H1 (cell line): ENCODE measurements around the gene BPIFB2. TPM values are rescaled to one million over a fixed set of nuclear protein-coding genes. Genes with fewer than 3 reads are reported as not detected.

Experiments
- CTCF ChIA-PET: fragments of 300-600 bp; sonication (Branson Sonifier 250); formaldehyde crosslinking; loops from one replicate; lab custom pipeline; 2021; ENCODE audit not compliant: partially characterized antibody; lab: Charles Lee
- POLR2A ChIA-PET: fragments of 300-600 bp; sonication (Branson Sonifier 250); formaldehyde crosslinking; loops from one replicate; lab custom pipeline; 2021; ENCODE audit warnings: inconsistent platforms; ENCODE audit not compliant: partially characterized antibody; lab: Charles Lee
- DNase-seq, 2 experiments: peaks; one replicate each; pipeline versions ENCODE4 v3.0.0 to v3.0.0-alpha.2; 2010 to 2022; ENCODE audit warnings: low spot score in 2 of 2, low read depth in 1 of 2, mixed read lengths in 1 of 2
- FAIRE-seq: peaks from 2 replicates; lab custom pipeline; 2011; peaks lifted over from hg19 to GRCh38; lab: Jason Lieb, UNC
- H2AFZ ChIP-seq: 2 replicates; pipeline ENCODE4 v1.8.1; 2012; ENCODE audit warnings: low read length, inconsistent platforms
- H2AK5ac ChIP-seq: 2 replicates; pipeline ENCODE4 v1.6.1; 2013; ENCODE audit warnings: low read depth, low read length
- H2BK120ac ChIP-seq: replicated peaks from 2 replicates; pipeline ENCODE3; 2013; ENCODE audit warnings: low read depth, low read length, inconsistent platforms
- H2BK12ac ChIP-seq: 2 replicates; pipeline ENCODE4 v1.6.1; 2013; ENCODE audit warnings: low read depth, low read length
- H2BK15ac ChIP-seq: 2 replicates; pipeline ENCODE4 v1.6.1; 2013; ENCODE audit warnings: low read length
- H2BK20ac ChIP-seq: 2 replicates; pipeline ENCODE4 v1.6.1; 2013; ENCODE audit warnings: low read length
- H2BK5ac ChIP-seq: 2 replicates; pipeline ENCODE4 v1.6.1; 2013; ENCODE audit warnings: low read depth, low read length
- H3K14ac ChIP-seq: 2 replicates; pipeline ENCODE4 v1.6.1; 2013; ENCODE audit warnings: inconsistent platforms; ENCODE audit not compliant: insufficient read length
- H3K18ac ChIP-seq: 2 replicates; pipeline ENCODE4 v1.6.1; 2013; ENCODE audit warnings: low read length; ENCODE audit errors: extremely low read depth
- H3K23ac ChIP-seq: 2 replicates; pipeline ENCODE4 v1.6.1; 2013; ENCODE audit warnings: inconsistent platforms; ENCODE audit not compliant: insufficient read length
- H3K23me2 ChIP-seq: 2 replicates; pipeline ENCODE4 v1.6.1; 2013; ENCODE audit warnings: low read depth, low read length
- H3K27ac ChIP-seq: 2 replicates; pipeline ENCODE4 v1.6.1; 2011; ENCODE audit warnings: low read depth, low read length, inconsistent platforms
- H3K27me3 ChIP-seq, 4 experiments: replicated peaks in 1 of 4; 1 replicate in 1 of 4; 2 replicates in 3 of 4; pipeline versions ENCODE4 v1.6.1 to v1.8.1; 2011 to 2013; ENCODE audit warnings: low read length in 3 of 4, mild to moderate bottlenecking in 3 of 4, inconsistent platforms in 2 of 4, mixed read lengths in 2 of 4, moderate library complexity in 1 of 4; ENCODE audit not compliant: control insufficient read depth in 3 of 4, insufficient read depth in 3 of 4; ENCODE audit errors: extremely low read depth in 1 of 4
- H3K36me3 ChIP-seq, 4 experiments: 2 replicates each; pipeline versions ENCODE4 v1.6.1 to v1.8.1; 2011 to 2013; ENCODE audit warnings: mild to moderate bottlenecking in 4 of 4, low read length in 3 of 4, moderate library complexity in 2 of 4, control low read depth in 1 of 4, inconsistent platforms in 1 of 4; ENCODE audit not compliant: insufficient read depth in 4 of 4, control insufficient read depth in 2 of 4
- H3K4ac ChIP-seq: replicated peaks from 2 replicates; pipeline ENCODE3; 2013; ENCODE audit warnings: low read length, low read depth, mixed read lengths, inconsistent platforms; ENCODE audit not compliant: insufficient read length
- H3K4me1 ChIP-seq, 4 experiments: replicated peaks in 1 of 4; 1 replicate in 1 of 4; 2 replicates in 3 of 4; pipeline versions ENCODE4 v1.6.1 to v1.8.1; 2011 to 2013; ENCODE audit warnings: low read length in 3 of 4, inconsistent platforms in 2 of 4, mixed read lengths in 1 of 4; ENCODE audit not compliant: insufficient read depth in 4 of 4, control insufficient read depth in 3 of 4
- H3K4me2 ChIP-seq, 2 experiments: 2 replicates each; pipeline versions ENCODE4 v1.6.1 to v1.8.1; 2011 to 2013; ENCODE audit warnings: low read depth in 2 of 2, low read length in 2 of 2, control low read depth in 1 of 2, inconsistent platforms in 1 of 2, mild to moderate bottlenecking in 1 of 2; ENCODE audit not compliant: insufficient read depth in 1 of 2
- H3K4me3 ChIP-seq, 4 experiments: fragments of 200-600, 300-600 bp in 1 of 4; sonication (generic), shearing (Covaris generic), sonication (Bioruptor Twin) in 1 of 4; 2 replicates each; pipeline versions ENCODE4 v1.5.1 to v1.8.1; 2011 to 2016; ENCODE audit warnings: low read length in 4 of 4, low read depth in 3 of 4, control low read depth in 2 of 4, inconsistent platforms in 2 of 4, mild to moderate bottlenecking in 2 of 4, mixed read lengths in 1 of 4, moderate library complexity in 1 of 4; ENCODE audit not compliant: insufficient read depth in 2 of 4; ENCODE audit errors: extremely low read depth in 1 of 4
- H3K56ac ChIP-seq: replicated peaks from 2 replicates; pipeline ENCODE3; 2013; ENCODE audit warnings: low read depth, mild to moderate bottlenecking, mixed read lengths, low read length, inconsistent platforms; ENCODE audit not compliant: insufficient read length
- H3K79me1 ChIP-seq: 2 replicates; pipeline ENCODE4 v1.6.1; 2013; ENCODE audit warnings: low read depth, low read length, control low read depth
- H3K79me2 ChIP-seq, 2 experiments: 2 replicates each; pipeline versions ENCODE4 v1.6.1 to v1.8.1; 2012 to 2013; ENCODE audit warnings: low read length in 2 of 2, mild to moderate bottlenecking in 2 of 2, inconsistent platforms in 1 of 2; ENCODE audit not compliant: insufficient read depth in 2 of 2, control insufficient read depth in 1 of 2
- H3K9ac ChIP-seq, 4 experiments: replicated peaks in 1 of 4; 1 replicate in 1 of 4; 2 replicates in 3 of 4; pipeline versions ENCODE4 v1.6.1 to v1.8.1; 2011 to 2013; ENCODE audit warnings: low read depth in 3 of 4, low read length in 3 of 4, control low read depth in 2 of 4, mild to moderate bottlenecking in 2 of 4, moderate library complexity in 2 of 4, inconsistent platforms in 1 of 4; ENCODE audit errors: extremely low read depth in 1 of 4
- H3K9me3 ChIP-seq, 2 experiments: 2 replicates each; pipeline versions ENCODE4 v1.6.1 to v1.8.1; 2012 to 2013; ENCODE audit warnings: mild to moderate bottlenecking in 2 of 2, moderate library complexity in 2 of 2, control low read depth in 1 of 2, inconsistent platforms in 1 of 2, low read depth in 1 of 2, low read length in 1 of 2, mixed read lengths in 1 of 2; ENCODE audit not compliant: insufficient read depth in 2 of 2
- H4K20me1 ChIP-seq, 2 experiments: replicated peaks in 1 of 2; 2 replicates each; pipeline versions ENCODE3 to v1.8.1; 2011 to 2013; ENCODE audit warnings: inconsistent platforms in 2 of 2, low read length in 2 of 2, mild to moderate bottlenecking in 1 of 2; ENCODE audit not compliant: insufficient read depth in 2 of 2, control insufficient read depth in 1 of 2
- H4K5ac ChIP-seq: 2 replicates; pipeline ENCODE4 v1.6.1; 2013; ENCODE audit warnings: low read length, low read depth, mixed read lengths, inconsistent platforms; ENCODE audit not compliant: insufficient read length
- H4K8ac ChIP-seq: 2 replicates; pipeline ENCODE4 v1.8.0; 2013; ENCODE audit warnings: mild to moderate bottlenecking, moderate library complexity, low read length, inconsistent platforms; ENCODE audit not compliant: insufficient read depth; ENCODE audit errors: extremely low read depth
- H4K91ac ChIP-seq: replicated peaks from 2 replicates; pipeline ENCODE3; 2013; ENCODE audit warnings: low read length, mixed read lengths, inconsistent platforms; ENCODE audit not compliant: insufficient read length
- POU5F1 ChIP-seq: IDR thresholded peaks from 2 replicates; pipeline ENCODE4 v1.6.1; 2011; ENCODE audit warnings: low read depth, mild to moderate bottlenecking, low read length, moderate library complexity
- SP1 ChIP-seq: IDR thresholded peaks from 2 replicates; pipeline ENCODE4 v1.6.1; 2011; ENCODE audit warnings: low read depth, low read length
- TBP ChIP-seq: IDR thresholded peaks from 2 replicates; pipeline ENCODE4 v1.6.1; 2011; ENCODE audit warnings: low read depth, low read length, improper control_type of control experiment
- TCF12 ChIP-seq: IDR thresholded peaks from 2 replicates; pipeline ENCODE4 v1.6.1; 2011; ENCODE audit warnings: low read depth, mild to moderate bottlenecking, low read length
- WGBS, 2 experiments: shearing (Covaris generic) in 1 of 2; methylation state at CpG; one replicate each; pipeline versions ENCODE4 v1.1.6 to v1.1.7; 2013 to 2015; ENCODE audit warnings: low lambda C conversion rate in 2 of 2, mixed read lengths in 2 of 2, inconsistent platforms in 1 of 2, low coverage in 1 of 2, missing lambda C conversion rate in 1 of 2; ENCODE audit not compliant: insufficient replicate concordance in 2 of 2, insufficient coverage in 1 of 2, insufficient read length in 1 of 2; ENCODE audit errors: extremely low coverage in 1 of 2, missing lambda C conversion rate in 1 of 2; 5-methylcytosine and 5-hydroxymethylcytosine counted together
- polyA plus RNA-seq, 7 experiments: library from polyadenylated mRNA; depleted of rRNA in 3 of 7; stranded (reverse) in 5 of 7; unstranded in 2 of 7; fragments of >200 nt in 5 of 7; fragments of 200-250 nt in 2 of 7; gene quantifications; 1 replicate in 5 of 7; 2 replicates in 1 of 7; 4 replicates in 1 of 7; pipeline versions ENCODE4 v1.2.1 to v1.2.3, GENCODE V29; 2011 to 2013; ENCODE audit warnings: missing spikeins in 2 of 7, mixed read lengths in 2 of 7
- total RNA-seq: library from RNA; stranded (reverse); fragmentation: NEBNext Ultra II Directional; extraction: Animal tissue kit (Norgen Biotek cat#: 25700); gene quantifications from 2 replicates; pipeline ENCODE4 v1.2.1, GENCODE V29; 2021
- TF ChIP-seq, protein P1 (sequence below): IDR thresholded peaks from 2 replicates; pipeline ENCODE4 v1.6.1; 2011; ENCODE audit warnings: low read depth, mild to moderate bottlenecking, low read length; ENCODE audit not compliant: insufficient read depth

Gene BPIFB2
- total and polyA plus RNA-seq, 2 of the 8 experiments (the other 6 are each of a cell fraction or from before 2014, with no cell fraction given) = not detected

DNA sequence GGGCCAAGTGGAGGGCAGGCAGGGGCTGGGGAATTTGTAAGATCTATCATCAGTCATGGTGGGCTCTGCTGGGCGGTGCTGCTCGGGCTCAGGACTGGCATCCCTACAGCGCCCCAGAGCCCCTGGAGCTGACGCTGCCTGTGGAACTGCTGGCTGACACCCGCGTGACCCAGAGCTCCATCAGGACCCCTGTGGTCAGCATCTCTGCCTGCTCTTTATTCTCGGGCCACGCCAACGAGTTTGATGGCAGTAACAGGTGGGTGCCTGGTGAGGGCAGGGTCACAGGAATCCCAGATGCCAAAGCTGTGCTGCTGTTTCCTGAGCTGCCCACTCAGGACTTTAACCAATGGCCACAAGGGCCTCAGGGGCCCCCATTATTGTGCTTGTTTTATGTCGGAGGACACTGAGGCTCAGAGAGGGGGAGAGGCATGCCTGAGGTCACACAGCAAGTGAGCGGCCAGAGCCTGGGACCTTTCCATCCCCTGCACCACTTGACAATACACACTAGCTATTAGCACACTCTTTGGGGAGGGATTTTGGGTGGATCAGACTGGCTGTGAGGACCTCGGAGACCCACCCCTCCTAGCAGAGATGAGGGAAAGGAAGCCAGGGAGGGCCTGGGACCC, 6.3 kb downstream of the BPIFB2 start:
- no peak overlapping the region for H4K8ac ChIP-seq
- DNase-seq (no peak), FAIRE-seq (no peak)
- H3K18ac ChIP-seq = no peak overlapping the region
- ChIA-PET CTCF (interaction anchor here (0.6 to 11.8 kb wide), 10 partner anchors 8 to 268 kb away, joined by 3 to 86 read pairs (median 4); partner anchors contain the start of genes BPIFB2 and SUN5), POLR2A (no interaction called here)
- no peak overlapping the region for H2AK5ac ChIP-seq
- no peaks in the 10 kb centered on the region for H3K9me3 ChIP-seq
- H3K4ac ChIP-seq = no peak overlapping the region
- no peak overlapping the region for H3K56ac ChIP-seq
- H4K20me1 ChIP-seq = peaks cover 0 to 2% of the 10 kb centered on the region in 2 experiments
- H2BK15ac ChIP-seq = 0 out of 2 replicates have a peak overlapping the region, but pooled peaks have one; percentile 21
- no peaks in the 10 kb centered on the region for H3K79me1 ChIP-seq
- H2AFZ ChIP-seq = no peak overlapping the region
- TF ChIP-seq, protein P1, sequence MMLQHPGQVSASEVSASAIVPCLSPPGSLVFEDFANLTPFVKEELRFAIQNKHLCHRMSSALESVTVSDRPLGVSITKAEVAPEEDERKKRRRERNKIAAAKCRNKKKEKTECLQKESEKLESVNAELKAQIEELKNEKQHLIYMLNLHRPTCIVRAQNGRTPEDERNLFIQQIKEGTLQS = no peak
- TF ChIP-seq SP1 (no peak), POU5F1 (no peak), TBP (no peak), TCF12 (no peak)
- no peak overlapping the region for H4K5ac ChIP-seq
- no peak overlapping the region for H2BK120ac ChIP-seq
- WGBS, 2 experiments = 90% methylated on average over 12 of the region's 12 CpGs; no CpG with 5 or more reads in 1 of the 2 experiments
- no peak overlapping the region for H3K23ac ChIP-seq
- no peaks in the 10 kb centered on the region for H3K79me2 ChIP-seq
- H3K14ac ChIP-seq = no peak overlapping the region
- H3K4me1 ChIP-seq = peaks cover 0 to 11% (median 0%) of the 10 kb centered on the region in 4 experiments; a peak in 2 of 7 replicates
- no peak overlapping the region for H3K4me3 ChIP-seq
- H4K91ac ChIP-seq = no peak overlapping the region
- no peak overlapping the region for H2BK20ac ChIP-seq
- no peaks in the 10 kb centered on the region for H3K36me3 ChIP-seq
- H3K4me2 ChIP-seq = no peak overlapping the region
- no peak overlapping the region for H2BK5ac ChIP-seq
- H3K27ac ChIP-seq = no peak overlapping the region
- H3K27me3 ChIP-seq = no peaks in the 10 kb centered on the region
- no peak overlapping the region for H2BK12ac ChIP-seq
- no peaks in the 10 kb centered on the region for H3K23me2 ChIP-seq
- no peak overlapping the region for H3K9ac ChIP-seq
